ENCODE measurements around the gene OLFML1.

The OLFML1 gene

GRCh38 chr11:7533199-7534041 lies 48.1 kb downstream of the OLFML1 start:
- DNase-seq, result no peak

- DNase-seq, result no peak
Measured at GRCh38 chr11:7534042-7534378, 48.7 kb downstream of the OLFML1 start.

- DNase-seq, result no peak
Measured at GRCh38 chr11:7536100-7536499, 50.8 kb downstream of the OLFML1 start.

GRCh38 chr11:7537265-7537664 lies 52.0 kb downstream of the OLFML1 start:
- no peak for DNase-seq

- DNase-seq, result peak; percentile 11
Measured at GRCh38 chr11:7538031-7538430, 52.7 kb downstream of the OLFML1 start.

GRCh38 chr11:7538466-7539454 lies 53.5 kb downstream of the OLFML1 start:
- no peak for DNase-seq

GRCh38 chr11:7540830-7541555 lies 55.7 kb downstream of the OLFML1 start:
- no peak for DNase-seq

GRCh38 chr11:7543302-7543701 lies 58.0 kb downstream of the OLFML1 start:
- no peak for DNase-seq

GRCh38 chr11:7544021-7544420 lies 58.7 kb downstream of the OLFML1 start:
- DNase-seq, result no peak

GRCh38 chr11:7545611-7546010 lies 60.3 kb downstream of the OLFML1 start:
- DNase-seq, result no peak

GRCh38 chr11:7546324-7546791 lies 61.1 kb downstream of the OLFML1 start:
- DNase-seq, result no peak

- DNase-seq, result no peak
Measured at GRCh38 chr11:7547687-7548086, 62.4 kb downstream of the OLFML1 start.

- no peak for DNase-seq
Measured at GRCh38 chr11:7548659-7549274, 63.5 kb downstream of the OLFML1 start.

GRCh38 chr11:7549681-7550080 lies 64.4 kb downstream of the OLFML1 start:
- DNase-seq, result no peak

- DNase-seq, result no peak
Measured at GRCh38 chr11:7551571-7551970, 66.3 kb downstream of the OLFML1 start.

GRCh38 chr11:7552666-7553065 lies 67.4 kb downstream of the OLFML1 start:
- DNase-seq, result no peak

GRCh38 chr11:7555052-7555699 lies 69.9 kb downstream of the OLFML1 start:
- DNase-seq, result no peak

- no peak for DNase-seq
Measured at GRCh38 chr11:7558046-7558445, 72.7 kb downstream of the OLFML1 start.

GRCh38 chr11:7559398-7560283 lies 74.3 kb downstream of the OLFML1 start:
- no peak for DNase-seq

Data from activated effector memory CD4-positive, alpha-beta T cell treated with Interleukin-2 at 50 U/mL for 16 hours (primary cell).